HEK293 (cell line): Measurements from ENCODE around the gene FSD1.

ENCODE experiments used
- CTCF ChIA-PET: fragments of 350-600 bp; formaldehyde crosslinking; extraction: SDS; loops from one replicate; lab custom pipeline; 2021; ENCODE audit warnings: antibody characterized with exemption; lab: Yijun Ruan, JAX
- POLR2A ChIA-PET: fragments of 300-600 bp; formaldehyde crosslinking; extraction: SDS; loops from one replicate; lab custom pipeline; 2020; ENCODE audit warnings: antibody characterized with exemption, inconsistent platforms; lab: Yijun Ruan, JAX
- H3K27ac ChIP-seq: fragments of 200-500 bp; sonication (Bioruptor generic); 2 replicates; pipeline ENCODE4 v1.5.1; 2014; ENCODE audit warnings: low read depth, low read length, control low read depth, inconsistent platforms; ENCODE audit errors: extremely low read depth
- H3K36me3 ChIP-seq, 2 experiments: fragments of 200-500 bp in 1 of 2; sonication (Bioruptor generic) in 1 of 2; 1 replicate in 1 of 2; 2 replicates in 1 of 2; pipeline ENCODE4 v1.5.1; 2014 to 2017; ENCODE audit warnings: inconsistent platforms in 2 of 2, low read length in 2 of 2; ENCODE audit not compliant: control insufficient read depth in 2 of 2, insufficient read depth in 1 of 2
- H3K4me1 ChIP-seq: fragments of 200-500 bp; sonication (Bioruptor generic); 2 replicates; pipeline ENCODE4 v1.5.1; 2014; ENCODE audit warnings: mild to moderate bottlenecking, low read length, inconsistent platforms; ENCODE audit not compliant: control insufficient read depth, insufficient read depth
- H3K4me3 ChIP-seq: 2 replicates; pipeline ENCODE4 v1.5.1; 2011; ENCODE audit warnings: low read depth, mild to moderate bottlenecking, control low read depth, low read length, moderate library complexity
- H3K9me3 ChIP-seq: fragments of 200-500 bp; sonication (Bioruptor generic); 2 replicates; pipeline ENCODE4 v1.5.1; 2014; ENCODE audit warnings: low read depth, low read length, inconsistent platforms; ENCODE audit not compliant: control insufficient read depth, insufficient read depth
- GLIS1 ChIP-seq: fragments of 450-650 bp; formaldehyde crosslinking; IDR thresholded peaks from 2 replicates; pipeline ENCODE4 v1.5.1; 2016; ENCODE audit warnings: missing biosample characterization, missing genetic modification characterization
- HOXD13 ChIP-seq: sonication (generic); formaldehyde crosslinking; IDR thresholded peaks from 2 replicates; pipeline ENCODE4 v1.8.0; 2022; ENCODE audit warnings: missing genetic modification reagents, borderline replicate concordance
- KLF8 ChIP-seq: fragments of 450-650 bp; formaldehyde crosslinking; IDR thresholded peaks from 2 replicates; pipeline ENCODE4 v1.5.1; 2016; ENCODE audit warnings: missing biosample characterization, missing genetic modification characterization
- OSR2 ChIP-seq: fragments of 450-650 bp; formaldehyde crosslinking; IDR thresholded peaks from 2 replicates; pipeline ENCODE4 v1.5.1; 2016; ENCODE audit warnings: missing biosample characterization, missing genetic modification characterization
- SP3 ChIP-seq: fragments of 450-650 bp; formaldehyde crosslinking; IDR thresholded peaks from 2 replicates; pipeline ENCODE4 v1.5.1; 2016; ENCODE audit warnings: missing biosample characterization, missing genetic modification characterization
- TCF7L2 ChIP-seq: IDR thresholded peaks from 2 replicates; pipeline ENCODE4 v1.6.1; 2011; ENCODE audit warnings: low read depth, mild to moderate bottlenecking, inconsistent platforms, low read length, moderate library complexity, borderline replicate concordance
- ZBTB49 ChIP-seq: fragments of 450-650 bp; formaldehyde crosslinking; IDR thresholded peaks from 2 replicates; pipeline ENCODE4 v1.5.1; 2016; ENCODE audit warnings: missing biosample characterization, missing genetic modification characterization, low read depth
- ZBTB8A ChIP-seq: fragments of 450-650 bp; formaldehyde crosslinking; IDR thresholded peaks from 2 replicates; pipeline ENCODE4 v1.5.1; 2016; ENCODE audit warnings: missing biosample characterization, missing genetic modification characterization
- ZFP69B ChIP-seq: fragments of 450-650 bp; formaldehyde crosslinking; IDR thresholded peaks from 2 replicates; pipeline ENCODE4 v1.5.1; 2016; ENCODE audit warnings: missing biosample characterization, missing genetic modification characterization
- ZNF10 ChIP-seq: fragments of 450-650 bp; formaldehyde crosslinking; IDR thresholded peaks from 2 replicates; pipeline ENCODE4 v1.5.1; 2017; ENCODE audit warnings: missing biosample characterization, missing genetic modification characterization
- ZNF114 ChIP-seq: fragments of 450-650 bp; formaldehyde crosslinking; IDR thresholded peaks from 2 replicates; pipeline ENCODE4 v1.5.0; 2017; ENCODE audit warnings: missing biosample characterization, missing genetic modification characterization
- ZNF175 ChIP-seq: fragments of 450-650 bp; formaldehyde crosslinking; IDR thresholded peaks from 2 replicates; pipeline ENCODE4 v1.5.1; 2016; ENCODE audit warnings: missing biosample characterization, missing genetic modification characterization
- ZNF354C ChIP-seq: fragments of 450-650 bp; formaldehyde crosslinking; IDR thresholded peaks from 2 replicates; pipeline ENCODE4 v1.5.1; 2016; ENCODE audit warnings: missing biosample characterization, missing genetic modification characterization, low read depth, borderline replicate concordance
- ZNF692 ChIP-seq: fragments of 450-650 bp; formaldehyde crosslinking; IDR thresholded peaks from 2 replicates; pipeline ENCODE4 v1.5.1; 2016; ENCODE audit warnings: missing biosample characterization, missing genetic modification characterization
- ZNF843 ChIP-seq: fragments of 450-650 bp; formaldehyde crosslinking; IDR thresholded peaks from 2 replicates; pipeline ENCODE4 v1.5.1; 2016; ENCODE audit warnings: missing biosample characterization, missing genetic modification characterization
- ZSCAN23 ChIP-seq: fragments of 450-650 bp; formaldehyde crosslinking; IDR thresholded peaks from 2 replicates; pipeline ENCODE4 v1.5.1; 2016; ENCODE audit warnings: missing biosample characterization, missing genetic modification characterization
- TF ChIP-seq, protein P1 (sequence below): fragments of 450-650 bp; formaldehyde crosslinking; IDR thresholded peaks from 2 replicates; pipeline ENCODE4 v1.5.1; 2016; ENCODE audit warnings: missing biosample characterization, missing genetic modification characterization, borderline replicate concordance
- TF ChIP-seq, protein P2 (sequence below): fragments of 450-650 bp; formaldehyde crosslinking; IDR thresholded peaks from 2 replicates; pipeline ENCODE4 v1.5.1; 2017; ENCODE audit warnings: missing biosample characterization, missing genetic modification characterization

Gene FSD1

GRCh38 chr19:4305257-4305612 is 837 bp downstream of the FSD1 start (continued):
- TF ChIP-seq ZSCAN23 (tag by site-specific recombination) (0 out of 2 replicates have a peak, but pooled peaks have one; percentile 22), KLF8 (tag by site-specific recombination) (peak; percentile 57; the same call in 1 of the 2 replicates)
- TF ChIP-seq, protein P1, sequence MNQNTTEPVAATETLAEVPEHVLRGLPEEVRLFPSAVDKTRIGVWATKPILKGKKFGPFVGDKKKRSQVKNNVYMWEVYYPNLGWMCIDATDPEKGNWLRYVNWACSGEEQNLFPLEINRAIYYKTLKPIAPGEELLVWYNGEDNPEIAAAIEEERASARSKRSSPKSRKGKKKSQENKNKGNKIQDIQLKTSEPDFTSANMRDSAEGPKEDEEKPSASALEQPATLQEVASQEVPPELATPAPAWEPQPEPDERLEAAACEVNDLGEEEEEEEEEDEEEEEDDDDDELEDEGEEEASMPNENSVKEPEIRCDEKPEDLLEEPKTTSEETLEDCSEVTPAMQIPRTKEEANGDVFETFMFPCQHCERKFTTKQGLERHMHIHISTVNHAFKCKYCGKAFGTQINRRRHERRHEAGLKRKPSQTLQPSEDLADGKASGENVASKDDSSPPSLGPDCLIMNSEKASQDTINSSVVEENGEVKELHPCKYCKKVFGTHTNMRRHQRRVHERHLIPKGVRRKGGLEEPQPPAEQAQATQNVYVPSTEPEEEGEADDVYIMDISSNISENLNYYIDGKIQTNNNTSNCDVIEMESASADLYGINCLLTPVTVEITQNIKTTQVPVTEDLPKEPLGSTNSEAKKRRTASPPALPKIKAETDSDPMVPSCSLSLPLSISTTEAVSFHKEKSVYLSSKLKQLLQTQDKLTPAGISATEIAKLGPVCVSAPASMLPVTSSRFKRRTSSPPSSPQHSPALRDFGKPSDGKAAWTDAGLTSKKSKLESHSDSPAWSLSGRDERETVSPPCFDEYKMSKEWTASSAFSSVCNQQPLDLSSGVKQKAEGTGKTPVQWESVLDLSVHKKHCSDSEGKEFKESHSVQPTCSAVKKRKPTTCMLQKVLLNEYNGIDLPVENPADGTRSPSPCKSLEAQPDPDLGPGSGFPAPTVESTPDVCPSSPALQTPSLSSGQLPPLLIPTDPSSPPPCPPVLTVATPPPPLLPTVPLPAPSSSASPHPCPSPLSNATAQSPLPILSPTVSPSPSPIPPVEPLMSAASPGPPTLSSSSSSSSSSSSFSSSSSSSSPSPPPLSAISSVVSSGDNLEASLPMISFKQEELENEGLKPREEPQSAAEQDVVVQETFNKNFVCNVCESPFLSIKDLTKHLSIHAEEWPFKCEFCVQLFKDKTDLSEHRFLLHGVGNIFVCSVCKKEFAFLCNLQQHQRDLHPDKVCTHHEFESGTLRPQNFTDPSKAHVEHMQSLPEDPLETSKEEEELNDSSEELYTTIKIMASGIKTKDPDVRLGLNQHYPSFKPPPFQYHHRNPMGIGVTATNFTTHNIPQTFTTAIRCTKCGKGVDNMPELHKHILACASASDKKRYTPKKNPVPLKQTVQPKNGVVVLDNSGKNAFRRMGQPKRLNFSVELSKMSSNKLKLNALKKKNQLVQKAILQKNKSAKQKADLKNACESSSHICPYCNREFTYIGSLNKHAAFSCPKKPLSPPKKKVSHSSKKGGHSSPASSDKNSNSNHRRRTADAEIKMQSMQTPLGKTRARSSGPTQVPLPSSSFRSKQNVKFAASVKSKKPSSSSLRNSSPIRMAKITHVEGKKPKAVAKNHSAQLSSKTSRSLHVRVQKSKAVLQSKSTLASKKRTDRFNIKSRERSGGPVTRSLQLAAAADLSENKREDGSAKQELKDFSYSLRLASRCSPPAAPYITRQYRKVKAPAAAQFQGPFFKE (tag by site-specific recombination), result no peak

- POLR2A ChIA-PET, result interaction anchor here (1.0 kb wide), 1 partner anchor 37 kb away, joined by 3 read pairs; the partner anchor contains the start of gene MPND
These were observed 1.3 kb downstream of the FSD1 start for GRCh38 chr19:4305659-4306058.

GRCh38 chr19:4310247-4311121 is 6.1 kb downstream of the FSD1 start:
- Histone ChIP-seq H3K36me3 (peaks cover 0 to 46% of the 10 kb centered on the region in 2 experiments; a peak in 2 of 3 replicates), H3K27ac (no peak overlapping the region), H3K4me1 (no peaks in the 10 kb centered on the region), H3K4me3 (no peak overlapping the region), H3K9me3 (no peaks in the 10 kb centered on the region)
- ChIA-PET CTCF (interaction anchor here (0.6 kb wide), 2 partner anchors 44 to 48 kb away, joined by 4 read pairs; no protein-coding TSS in a partner anchor), POLR2A (no interaction called here)
- TF ChIP-seq TCF7L2, result no peak
- TF ChIP-seq ZNF843, result no peak
- TF ChIP-seq ZFP69B, result no peak
- no peak for TF ChIP-seq ZBTB49
- TF ChIP-seq GLIS1 (tag by site-specific recombination), result no peak
- peak; percentile 82 for TF ChIP-seq SP3
- TF ChIP-seq ZNF175 (tag by site-specific recombination), result no peak
- TF ChIP-seq ZNF114 (tag by site-specific recombination), result no peak
- no peak for TF ChIP-seq ZNF354C (tag by site-specific recombination)
- no peak for TF ChIP-seq HOXD13 (CRISPR knock-in tag)
- no peak for TF ChIP-seq OSR2 (tag by site-specific recombination)
- TF ChIP-seq ZBTB8A, result no peak

More at GRCh38 chr19:4305659-4306058, 1.3 kb downstream of the FSD1 start:
- Histone ChIP-seq H3K4me3 (no peak overlapping the region), H3K27ac (no peak overlapping the region), H3K36me3 (peaks cover 0 to 28% of the 10 kb centered on the region in 2 experiments; a peak in 2 of 3 replicates), H3K9me3 (no peaks in the 10 kb centered on the region), H3K4me1 (no peaks in the 10 kb centered on the region)
- CTCF ChIA-PET, result interaction anchor here (0.5 kb wide), 1 partner anchor 271 kb away, joined by 6 read pairs; no protein-coding TSS in a partner anchor
- TF ChIP-seq, protein P2, sequence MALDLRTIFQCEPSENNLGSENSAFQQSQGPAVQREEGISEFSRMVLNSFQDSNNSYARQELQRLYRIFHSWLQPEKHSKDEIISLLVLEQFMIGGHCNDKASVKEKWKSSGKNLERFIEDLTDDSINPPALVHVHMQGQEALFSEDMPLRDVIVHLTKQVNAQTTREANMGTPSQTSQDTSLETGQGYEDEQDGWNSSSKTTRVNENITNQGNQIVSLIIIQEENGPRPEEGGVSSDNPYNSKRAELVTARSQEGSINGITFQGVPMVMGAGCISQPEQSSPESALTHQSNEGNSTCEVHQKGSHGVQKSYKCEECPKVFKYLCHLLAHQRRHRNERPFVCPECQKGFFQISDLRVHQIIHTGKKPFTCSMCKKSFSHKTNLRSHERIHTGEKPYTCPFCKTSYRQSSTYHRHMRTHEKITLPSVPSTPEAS (tag by site-specific recombination), result peak; percentile 83
- no peak for TF ChIP-seq ZNF692
- 0 out of 2 replicates have a peak, but pooled peaks have one; percentile 35 for TF ChIP-seq ZNF10 (tag by site-specific recombination)
